ENCODE measurements around the gene KRTAP25-1. TPM values are rescaled to one million over a fixed set of nuclear protein-coding genes. Genes with fewer than 3 reads are reported as not detected.

KRTAP25-1 gene
- total RNA-seq, 1 donor from 2014 or later: not detected

Other genes with a start within 250 kb of the KRTAP25-1 start
- not detected in 2 replicates for gene CLDN17, start 122.7 kb downstream of the KRTAP25-1 start, total RNA-seq (ENCODE audit: low replicate concordance)
- gene CLDN8, start 73.4 kb downstream of the KRTAP25-1 start, total RNA-seq (ENCODE audit: low replicate concordance): 2.5 and 12.4 TPM in 2 replicates
- not detected in 2 replicates for gene KRTAP24-1, start 6.6 kb downstream of the KRTAP25-1 start, total RNA-seq (ENCODE audit: low replicate concordance)
- gene KRTAP26-1, start 30.8 kb upstream of the KRTAP25-1 start, total RNA-seq (ENCODE audit: low replicate concordance): not detected in 2 replicates
- gene KRTAP27-1, start 48.2 kb upstream of the KRTAP25-1 start, total RNA-seq (ENCODE audit: low replicate concordance): not detected in 2 replicates
- gene KRTAP23-1, start 59.1 kb upstream of the KRTAP25-1 start, total RNA-seq (ENCODE audit: low replicate concordance): not detected in 2 replicates
- gene KRTAP13-2, start 82.8 kb upstream of the KRTAP25-1 start, total RNA-seq (ENCODE audit: low replicate concordance): not detected in 2 replicates
- gene KRTAP13-1, start 106.5 kb upstream of the KRTAP25-1 start, total RNA-seq (ENCODE audit: low replicate concordance): not detected in 2 replicates
- gene KRTAP13-3, start 136.4 kb upstream of the KRTAP25-1 start, total RNA-seq (ENCODE audit: low replicate concordance): not detected in 2 replicates
- not detected in 2 replicates for gene KRTAP13-4, start 140.7 kb upstream of the KRTAP25-1 start, total RNA-seq (ENCODE audit: low replicate concordance)
- gene KRTAP15-1, start 150.8 kb upstream of the KRTAP25-1 start, total RNA-seq (ENCODE audit: low replicate concordance): not detected in 2 replicates
- 1.0 and 1.1 TPM in 2 replicates for gene KRTAP19-1, start 190.9 kb upstream of the KRTAP25-1 start, total RNA-seq (ENCODE audit: low replicate concordance)
- not detected in 2 replicates for gene KRTAP19-2, start 197.9 kb upstream of the KRTAP25-1 start, total RNA-seq (ENCODE audit: low replicate concordance)
- not detected in 2 replicates for gene KRTAP19-3, start 202.5 kb upstream of the KRTAP25-1 start, total RNA-seq (ENCODE audit: low replicate concordance)
- gene KRTAP19-4, start 207.7 kb upstream of the KRTAP25-1 start, total RNA-seq (ENCODE audit: low replicate concordance): not detected in 2 replicates
- gene KRTAP19-5, start 212.6 kb upstream of the KRTAP25-1 start, total RNA-seq (ENCODE audit: low replicate concordance): not detected in 2 replicates